Activated T-helper 2 cell treated with anti-CD3 and anti-CD28 coated beads, Interferon-gamma antibody, Interleukin-2, Interleukin-4, amounts not matched to agents 10 μg/mL and 5 μg/mL and 100 μg/mL, durations not matched to agents 14 hours and 24 hours and 36 hours (primary cell): ENCODE data around the gene SKI. TPM values are rescaled to one million over a fixed set of nuclear protein-coding genes. Genes with fewer than 3 reads are reported as not detected.
"Not testable (repeated sequence)": the region's sequence is repeated elsewhere in the genome, so short reads cannot be mapped to it uniquely, and the experiment has no call there.

Experiments
- DNase-seq: peaks from one replicate; pipeline ENCODE4 v3.0.0; 2021; ENCODE audit warnings: low spot score
- H3K27ac Mint-ChIP-seq: one replicate; pipeline ENCODE4 v1.8.0; 2021; ENCODE audit warnings: mixed read lengths
- H3K27me3 Mint-ChIP-seq: one replicate; pipeline ENCODE4 v1.8.0; 2021; ENCODE audit warnings: low read depth, mixed read lengths
- H3K36me3 Mint-ChIP-seq: one replicate; pipeline ENCODE4 v1.8.0; 2021; ENCODE audit warnings: low read depth, mixed read lengths
- H3K4me1 Mint-ChIP-seq: one replicate; pipeline ENCODE4 v1.8.0; 2021; ENCODE audit warnings: low read depth, mixed read lengths
- H3K4me3 Mint-ChIP-seq: one replicate; pipeline ENCODE4 v1.8.0; 2021; ENCODE audit warnings: low read depth, mild to moderate bottlenecking, moderate library complexity, mixed read lengths
- H3K9me3 Mint-ChIP-seq: one replicate; pipeline ENCODE4 v1.8.0; 2021; ENCODE audit warnings: mixed read lengths
- intact Hi-C: fragments of 100-400 bp; cut with micrococcal nuclease; formaldehyde crosslinking; loops from one replicate; pipeline ENCODE4 v1.15.1; 2023
- total RNA-seq: library from RNA; stranded (reverse); gene quantifications from 2 replicates; pipeline ENCODE4 v1.2.3, GENCODE V29; 2022

The SKI gene
- total RNA-seq, 1 donor from 2014 or later, result 37.0 TPM

GRCh38 chr1:2290171-2290578, 62.1 kb downstream of the SKI start:
- Mint-ChIP-seq H3K36me3 (peaks cover 8% of the 10 kb centered on the region), H3K9me3 (no peaks in the 10 kb centered on the region), H3K27me3 (no peaks in the 10 kb centered on the region), H3K4me3 (peak overlapping the region; percentile 80), H3K4me1 (peaks cover 59% of the 10 kb centered on the region), H3K27ac (peak overlapping the region; percentile 93)
- intact Hi-C loops, result loop anchor here (1.0 to 10.0 kb wide), 4 partner anchors 10 to 95 kb away; no protein-coding TSS in a partner anchor
- DNase-seq, result peak; percentile 28

GRCh38 chr1:2290595-2291510, 62.7 kb downstream of the SKI start:
- intact Hi-C loops, result loop anchor here (1.0 to 10.0 kb wide), 4 partner anchors 9 to 94 kb away; no protein-coding TSS in a partner anchor
- Mint-ChIP-seq H3K4me3 (peak overlapping the region; percentile 80), H3K27ac (peak overlapping the region; percentile 93), H3K4me1 (peaks cover 64% of the 10 kb centered on the region), H3K9me3 (no peaks in the 10 kb centered on the region), H3K27me3 (no peaks in the 10 kb centered on the region), H3K36me3 (peaks cover 14% of the 10 kb centered on the region)
- DNase-seq, result peak; percentile 77

- no peak overlapping the region for H3K4me3 Mint-ChIP-seq
- H3K27ac Mint-ChIP-seq, result peak overlapping the region; percentile 38
- DNase-seq, result no peak
- no peaks in the 10 kb centered on the region for H3K27me3 Mint-ChIP-seq
- H3K4me1 Mint-ChIP-seq, result peaks cover 66% of the 10 kb centered on the region
- no peaks in the 10 kb centered on the region for H3K9me3 Mint-ChIP-seq
- intact Hi-C loops, result loop anchor here (2.0 to 10.0 kb wide), 3 partner anchors 33 to 93 kb away; no protein-coding TSS in a partner anchor
- peaks cover 16% of the 10 kb centered on the region for H3K36me3 Mint-ChIP-seq
Measured at GRCh38 chr1:2291577-2291976, 63.5 kb downstream of the SKI start.

GRCh38 chr1:2292725-2293450, 64.8 kb downstream of the SKI start:
- peaks cover 65% of the 10 kb centered on the region for H3K4me1 Mint-ChIP-seq
- intact Hi-C loops, result loop anchor here (10.0 kb wide), 1 partner anchor 92 kb away; no protein-coding TSS in a partner anchor

GRCh38 chr1:2294033-2294724, 66.1 kb downstream of the SKI start:
- H3K27me3 Mint-ChIP-seq, result no peaks in the 10 kb centered on the region
- H3K36me3 Mint-ChIP-seq, result peaks cover 18% of the 10 kb centered on the region
- H3K4me1 Mint-ChIP-seq, result peaks cover 60% of the 10 kb centered on the region
- peak overlapping the region; percentile 38 for H3K27ac Mint-ChIP-seq
- DNase-seq, result no peak
- H3K9me3 Mint-ChIP-seq, result no peaks in the 10 kb centered on the region
- intact Hi-C loops, result loop anchor here (10.0 kb wide), 1 partner anchor 91 kb away; no protein-coding TSS in a partner anchor
- no peak overlapping the region for H3K4me3 Mint-ChIP-seq

More at GRCh38 chr1:2292725-2293450, 64.8 kb downstream of the SKI start:
- no peak for DNase-seq
- Mint-ChIP-seq H3K4me3 (no peak overlapping the region), H3K36me3 (peaks cover 22% of the 10 kb centered on the region), H3K27me3 (no peaks in the 10 kb centered on the region), H3K9me3 (no peaks in the 10 kb centered on the region), H3K27ac (no peak overlapping the region)

- Mint-ChIP-seq H3K9me3 (no peaks in the 10 kb centered on the region), H3K36me3 (peaks cover 18% of the 10 kb centered on the region), H3K4me3 (no peak overlapping the region), H3K27me3 (no peaks in the 10 kb centered on the region), H3K4me1 (peaks cover 61% of the 10 kb centered on the region), H3K27ac (no peak overlapping the region)
- no peak for DNase-seq
- intact Hi-C loops, result loop anchor here (10.0 kb wide), 1 partner anchor 90 kb away; no protein-coding TSS in a partner anchor
Measured at GRCh38 chr1:2294725-2295078, 66.6 kb downstream of the SKI start.

- Mint-ChIP-seq H3K36me3 (peaks cover 18% of the 10 kb centered on the region), H3K4me3 (no peak overlapping the region), H3K27ac (peak overlapping the region; percentile 67), H3K4me1 (peaks cover 58% of the 10 kb centered on the region), H3K27me3 (no peaks in the 10 kb centered on the region), H3K9me3 (no peaks in the 10 kb centered on the region)
- no peak for DNase-seq
- intact Hi-C loops, result loop anchor here (10.0 kb wide), 1 partner anchor 89 kb away; no protein-coding TSS in a partner anchor
Measured at GRCh38 chr1:2295526-2295925, 67.4 kb downstream of the SKI start.

- not testable (repeated sequence) for H3K4me3 Mint-ChIP-seq, DNase-seq
Measured at GRCh38 chr1:2296211-2296610, 68.1 kb downstream of the SKI start.

GRCh38 chr1:2296614-2297013, 68.5 kb downstream of the SKI start:
- H3K36me3 Mint-ChIP-seq, result peaks cover 18% of the 10 kb centered on the region
- no peak overlapping the region for H3K4me3 Mint-ChIP-seq
- H3K27ac Mint-ChIP-seq, result peak overlapping the region; percentile 66
- H3K4me1 Mint-ChIP-seq, result peaks cover 56% of the 10 kb centered on the region
- no peaks in the 10 kb centered on the region for H3K27me3 Mint-ChIP-seq
- H3K9me3 Mint-ChIP-seq, result no peaks in the 10 kb centered on the region
- no peak for DNase-seq
- intact Hi-C loops, result loop anchor here (10.0 kb wide), 1 partner anchor 88 kb away; no protein-coding TSS in a partner anchor

More at GRCh38 chr1:2296211-2296610, 68.1 kb downstream of the SKI start:
- H3K9me3 Mint-ChIP-seq, H3K27me3 Mint-ChIP-seq: not testable (repeated sequence)
- Mint-ChIP-seq H3K27ac (peak overlapping the region; percentile 66), H3K36me3 (peaks cover 18% of the 10 kb centered on the region), H3K4me1 (peaks cover 55% of the 10 kb centered on the region)
- intact Hi-C loops, result loop anchor here (10.0 kb wide), 1 partner anchor 89 kb away; no protein-coding TSS in a partner anchor

GRCh38 chr1:2297246-2298011, 69.3 kb downstream of the SKI start:
- Mint-ChIP-seq H3K4me3 (no peak overlapping the region), H3K27ac (no peak overlapping the region), H3K27me3 (no peaks in the 10 kb centered on the region), H3K4me1 (peaks cover 52% of the 10 kb centered on the region), H3K9me3 (no peaks in the 10 kb centered on the region), H3K36me3 (peaks cover 18% of the 10 kb centered on the region)
- intact Hi-C loops, result loop anchor here (10.0 kb wide), 1 partner anchor 87 kb away; no protein-coding TSS in a partner anchor
- DNase-seq, result no peak

GRCh38 chr1:2298685-2299084, 70.6 kb downstream of the SKI start:
- Mint-ChIP-seq H3K4me1 (peaks cover 50% of the 10 kb centered on the region), H3K36me3 (peaks cover 20% of the 10 kb centered on the region), H3K27ac (peak overlapping the region; percentile 46), H3K9me3 (no peaks in the 10 kb centered on the region), H3K27me3 (no peaks in the 10 kb centered on the region), H3K4me3 (peak overlapping the region; percentile 30)
- DNase-seq, result no peak
- intact Hi-C loops, result loop anchor here (10.0 kb wide), 1 partner anchor 86 kb away; no protein-coding TSS in a partner anchor
